ENCODE measurements around the gene SUCLA2. TPM values are rescaled to one million over a fixed set of nuclear protein-coding genes. Genes with fewer than 3 reads are reported as not detected.

Gene SUCLA2
- total and polyA plus RNA-seq, 2 of the 8 experiments (the other 6 are each of a cell fraction or from before 2014, with no cell fraction given): 23.5 to 78.8 TPM

GRCh38 chr13:48019796-48020195, 18.7 kb upstream of the SUCLA2 start:
- ChIA-PET CTCF (ENCODE audit: partially characterized antibody) (no interaction called here), POLR2A (ENCODE audit: partially characterized antibody) (interaction anchor here (1.7 kb wide), 1 partner anchor 18 kb away, joined by 4 read pairs; the partner anchor contains the start of gene SUCLA2)
- Histone ChIP-seq H4K91ac (replicated peaks; ENCODE audit: insufficient read length, low read length) (no peak overlapping the region), H3K18ac (ENCODE audit: extremely low read depth, low read length) (no peak overlapping the region), H2BK120ac (replicated peaks; ENCODE audit: low read depth, low read length) (no peak overlapping the region), H3K23me2 (ENCODE audit: low read depth, low read length) (no peaks in the 10 kb centered on the region), H4K20me1 (replicated peaks in 1 of 2; ENCODE audit: control insufficient read depth in 1 of 2, insufficient read depth in 2 of 2, low read length in 2 of 2) (no peaks in the 10 kb centered on the region), H3K27ac (ENCODE audit: low read depth, low read length) (no peak overlapping the region), H3K36me3 (ENCODE audit: control insufficient read depth in 2 of 4, insufficient read depth in 4 of 4, low read length in 3 of 4) (no peaks in the 10 kb centered on the region), H3K14ac (ENCODE audit: insufficient read length) (no peak overlapping the region), H2AK5ac (ENCODE audit: low read depth, low read length) (no peak overlapping the region), H3K4ac (replicated peaks; ENCODE audit: insufficient read length, low read depth, low read length) (no peak overlapping the region), H3K4me3 (ENCODE audit: extremely low read depth in 1 of 4, insufficient read depth in 2 of 4, low read depth in 3 of 4, low read length in 4 of 4) (no peak overlapping the region), H3K79me2 (ENCODE audit: control insufficient read depth in 1 of 2, insufficient read depth in 2 of 2, low read length in 2 of 2) (no peaks in the 10 kb centered on the region), H3K79me1 (ENCODE audit: low read depth, low read length) (no peaks in the 10 kb centered on the region), H3K9ac (replicated peaks in 1 of 4; ENCODE audit: extremely low read depth in 1 of 4, low read depth in 3 of 4, low read length in 3 of 4) (no peak overlapping the region), H3K4me2 (ENCODE audit: insufficient read depth in 1 of 2, low read depth in 2 of 2, low read length in 2 of 2) (no peak overlapping the region), H3K4me1 (replicated peaks in 1 of 4; ENCODE audit: control insufficient read depth in 3 of 4, insufficient read depth in 4 of 4, low read length in 3 of 4) (no peaks in the 10 kb centered on the region), H2BK12ac (ENCODE audit: low read depth, low read length) (no peak overlapping the region), H4K8ac (ENCODE audit: extremely low read depth, insufficient read depth, low read length) (no peak overlapping the region), H3K9me3 (ENCODE audit: insufficient read depth in 2 of 2, low read depth in 1 of 2, low read length in 1 of 2) (no peaks in the 10 kb centered on the region), H3K56ac (replicated peaks; ENCODE audit: insufficient read length, low read depth, low read length) (no peak overlapping the region), H2BK15ac (ENCODE audit: low read length) (no peak overlapping the region), H2BK5ac (ENCODE audit: low read depth, low read length) (no peak overlapping the region), H3K27me3 (replicated peaks in 1 of 4; ENCODE audit: control insufficient read depth in 3 of 4, extremely low read depth in 1 of 4, insufficient read depth in 3 of 4, low read length in 3 of 4) (no peaks in the 10 kb centered on the region), H2BK20ac (ENCODE audit: low read length) (no peak overlapping the region), H2AFZ (ENCODE audit: low read length) (no peak overlapping the region), H3K23ac (ENCODE audit: insufficient read length) (no peak overlapping the region), H4K5ac (ENCODE audit: insufficient read length, low read depth, low read length) (no peak overlapping the region)
- FAIRE-seq: no peak
- 86% methylated on average over 1 of the region's 1 CpG; no CpG with 5 or more reads in 1 of the 2 experiments for WGBS, 2 experiments (ENCODE audit: extremely low coverage in 1 of 2, insufficient coverage in 1 of 2, insufficient read length in 1 of 2, insufficient replicate concordance in 2 of 2, low coverage in 1 of 2, low lambda C conversion rate in 2 of 2, missing lambda C conversion rate in 1 of 2)
- DNase-seq (ENCODE audit: low read depth in 1 of 2, low spot score in 2 of 2): no peak
- TF ChIP-seq CHD1 (IDR thresholded peaks at IDR 0.05; ENCODE audit: low read depth, low read length) (no peak), SIRT6 (IDR thresholded peaks at IDR 0.05; ENCODE audit: low read length) (no peak), CBX5 (IDR thresholded peaks at IDR 0.05; ENCODE audit: low read depth, low read length) (no peak), E2F6 (IDR thresholded peaks at IDR 0.05) (no peak)
- TF ChIP-seq, protein P1, sequence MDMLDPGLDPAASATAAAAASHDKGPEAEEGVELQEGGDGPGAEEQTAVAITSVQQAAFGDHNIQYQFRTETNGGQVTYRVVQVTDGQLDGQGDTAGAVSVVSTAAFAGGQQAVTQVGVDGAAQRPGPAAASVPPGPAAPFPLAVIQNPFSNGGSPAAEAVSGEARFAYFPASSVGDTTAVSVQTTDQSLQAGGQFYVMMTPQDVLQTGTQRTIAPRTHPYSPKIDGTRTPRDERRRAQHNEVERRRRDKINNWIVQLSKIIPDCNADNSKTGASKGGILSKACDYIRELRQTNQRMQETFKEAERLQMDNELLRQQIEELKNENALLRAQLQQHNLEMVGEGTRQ (IDR thresholded peaks at IDR 0.05; ENCODE audit: low read length): no peak
